Kidney (tissue), 14 donors: Measurements from ENCODE around the gene PABPN1. TPM values are rescaled to one million over a fixed set of nuclear protein-coding genes. Genes with fewer than 3 reads are reported as not detected.

Source experiments
- DNase-seq, 5 donors: peaks; one replicate each; pipeline ENCODE4 v3.0.0-alpha.2; 2013 to 2020
- FAIRE-seq: peaks from 2 replicates; lab custom pipeline; 2012; peaks lifted over from hg19 to GRCh38; lab: Jason Lieb, UNC
- H3K27ac ChIP-seq, 2 donors: one replicate each; pipeline ENCODE4 v1.7.0; 2013; ENCODE audit warnings: low read depth in 2 of 2, low read length in 2 of 2, inconsistent platforms in 1 of 2
- H3K27me3 ChIP-seq: one replicate; pipeline ENCODE4 v1.7.1; 2013; ENCODE audit warnings: low read length, inconsistent platforms; ENCODE audit not compliant: control insufficient read depth, insufficient read depth
- H3K36me3 ChIP-seq, 3 donors: one replicate each; pipeline versions ENCODE4 v1.7.0 to v1.7.1; 2013; ENCODE audit warnings: low read length in 3 of 3, control low read depth in 1 of 3, inconsistent platforms in 1 of 3; ENCODE audit not compliant: insufficient read depth in 3 of 3, control insufficient read depth in 2 of 3
- H3K4me1 ChIP-seq, 3 donors: one replicate each; pipeline versions ENCODE4 v1.7.0 to v1.7.1; 2013; ENCODE audit warnings: low read length in 3 of 3, inconsistent platforms in 1 of 3, low read depth in 1 of 3; ENCODE audit not compliant: control insufficient read depth in 2 of 3, insufficient read depth in 2 of 3
- H3K4me3 ChIP-seq, 3 donors: one replicate each; pipeline versions ENCODE4 v1.7.0 to v1.8.1; 2013; ENCODE audit warnings: low read length in 3 of 3, control low read depth in 1 of 3, inconsistent platforms in 1 of 3
- H3K9ac ChIP-seq, 3 donors: one replicate each; pipeline versions ENCODE4 v1.7.0 to v1.7.1; 2013; ENCODE audit warnings: low read length in 3 of 3, control low read depth in 1 of 3, inconsistent platforms in 1 of 3
- H3K9me3 ChIP-seq, 3 donors: one replicate each; pipeline versions ENCODE4 v1.7.0 to v1.7.1; 2013; ENCODE audit warnings: low read length in 3 of 3, control low read depth in 1 of 3, inconsistent platforms in 1 of 3; ENCODE audit not compliant: control insufficient read depth in 2 of 3, insufficient read depth in 1 of 3
- intact Hi-C: fragments of 100-400 bp; cut with DNase I; formaldehyde crosslinking; loops from one replicate; pipeline ENCODE4 v1.11.1; 2022
- polyA plus RNA-seq: library from polyadenylated mRNA; stranded (reverse); fragments of 350-450 nt; fragmentation: Illumina TruSeq; extraction: RNeasy Lipid Tissue Mini Kit (QIAGEN cat#74804); gene quantifications from one replicate; pipeline ENCODE4 v1.2.3, GENCODE V29; 2014; ENCODE audit warnings: low read depth, low replicate concordance; ENCODE audit not compliant: insufficient read depth
- total RNA-seq: library from RNA; stranded (reverse); fragmentation: NEBNext Ultra II Directional; extraction: Animal tissue kit (Norgen Biotek cat#: 25700); gene quantifications from one replicate; pipeline ENCODE4 v1.2.1, GENCODE V29; 2021
- TF ChIP-seq, protein P1 (sequence below): IDR thresholded peaks from 3 replicates; pipeline ENCODE4 v1.5.1; 2012; ENCODE audit warnings: mild to moderate bottlenecking, moderate library complexity, borderline replicate concordance; ENCODE audit not compliant: insufficient read depth; ENCODE audit errors: extremely low read depth
- donor health status: control.
- donor health status: control.
- donor health status: control.
- donor health status: control.
- donor health status: control.
- donor health status: DM: yes; HTN: yes; CAD: no.
- donor health status: Normal renal cell carcinoma (clear cell type).

Gene PABPN1
- total and polyA plus RNA-seq, 2 donors from 2014 or later, result 140 to 145 TPM

- Histone ChIP-seq H3K27me3 (no peaks in the 10 kb centered on the region), H3K4me3 (peak overlapping the region; percentile 81 to 89 (median 87)), H3K9ac (peak overlapping the region in 2 of 3 donors; percentile 91 to 98), H3K4me1 (peaks cover 0 to 26% (median 20%) of the 10 kb centered on the region in 3 donors), H3K36me3 (peaks cover 2 to 32% (median 16%) of the 10 kb centered on the region in 3 donors), H3K9me3 (no peaks in the 10 kb centered on the region), H3K27ac (peak overlapping the region; percentile 88 to 91)
- FAIRE-seq (no peak), DNase-seq (peak in 1 of 5 donors; percentile 55)
- TF ChIP-seq, protein P1, sequence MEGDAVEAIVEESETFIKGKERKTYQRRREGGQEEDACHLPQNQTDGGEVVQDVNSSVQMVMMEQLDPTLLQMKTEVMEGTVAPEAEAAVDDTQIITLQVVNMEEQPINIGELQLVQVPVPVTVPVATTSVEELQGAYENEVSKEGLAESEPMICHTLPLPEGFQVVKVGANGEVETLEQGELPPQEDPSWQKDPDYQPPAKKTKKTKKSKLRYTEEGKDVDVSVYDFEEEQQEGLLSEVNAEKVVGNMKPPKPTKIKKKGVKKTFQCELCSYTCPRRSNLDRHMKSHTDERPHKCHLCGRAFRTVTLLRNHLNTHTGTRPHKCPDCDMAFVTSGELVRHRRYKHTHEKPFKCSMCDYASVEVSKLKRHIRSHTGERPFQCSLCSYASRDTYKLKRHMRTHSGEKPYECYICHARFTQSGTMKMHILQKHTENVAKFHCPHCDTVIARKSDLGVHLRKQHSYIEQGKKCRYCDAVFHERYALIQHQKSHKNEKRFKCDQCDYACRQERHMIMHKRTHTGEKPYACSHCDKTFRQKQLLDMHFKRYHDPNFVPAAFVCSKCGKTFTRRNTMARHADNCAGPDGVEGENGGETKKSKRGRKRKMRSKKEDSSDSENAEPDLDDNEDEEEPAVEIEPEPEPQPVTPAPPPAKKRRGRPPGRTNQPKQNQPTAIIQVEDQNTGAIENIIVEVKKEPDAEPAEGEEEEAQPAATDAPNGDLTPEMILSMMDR, result no peak
- intact Hi-C loops, result no loop called here
Measured at GRCh38 chr14:23307687-23308644, 13.3 kb upstream of the PABPN1 start.

DNA sequence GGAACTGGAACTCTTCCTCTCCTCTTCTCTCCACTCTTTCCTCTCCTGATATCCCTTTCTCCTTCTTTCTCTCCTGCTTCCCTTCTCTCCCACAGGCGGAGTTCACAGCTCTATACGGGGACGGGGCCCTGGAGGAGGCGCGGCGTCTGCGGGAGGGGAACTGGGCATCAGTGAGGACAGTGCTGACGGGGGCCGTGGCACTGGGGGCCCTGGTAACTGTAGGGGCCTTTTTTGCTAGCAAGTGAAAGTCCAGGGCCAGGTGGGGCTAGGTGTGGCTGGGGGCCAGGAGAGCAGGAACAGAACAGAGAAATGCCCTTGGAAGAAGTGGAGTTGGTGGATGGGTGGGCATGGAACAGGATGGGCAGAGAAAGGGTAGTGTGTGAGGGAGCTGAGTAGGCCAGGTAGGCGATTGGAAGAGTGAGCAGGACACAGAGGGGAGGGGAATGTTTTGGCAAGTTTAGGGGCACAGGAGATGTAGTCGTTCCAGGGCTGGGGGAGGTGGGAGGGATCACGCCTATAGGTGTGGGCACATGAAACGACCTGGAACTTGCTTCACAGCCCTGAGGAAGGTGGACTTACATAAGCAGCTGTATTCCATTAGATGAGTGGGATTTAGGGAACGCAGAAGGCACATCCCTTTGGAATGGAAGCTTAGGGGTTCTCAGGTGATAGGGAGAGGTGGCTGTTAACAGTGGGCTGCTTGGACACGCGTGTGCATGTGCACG is 12.4 kb upstream of the PABPN1 start:
- FAIRE-seq, result no peak
- DNase-seq, result no peak
- no peak overlapping the region for H3K9ac ChIP-seq
- intact Hi-C loops, result no loop called here
- peaks cover 2 to 32% (median 16%) of the 10 kb centered on the region in 3 donors for H3K36me3 ChIP-seq
- no peak overlapping the region for H3K27ac ChIP-seq
- H3K27me3 ChIP-seq, result no peaks in the 10 kb centered on the region
- TF ChIP-seq, protein P1, result no peak
- H3K9me3 ChIP-seq, result no peaks in the 10 kb centered on the region
- H3K4me3 ChIP-seq, result no peak overlapping the region
- H3K4me1 ChIP-seq, result peaks cover 0 to 26% (median 20%) of the 10 kb centered on the region in 3 donors

DNA sequence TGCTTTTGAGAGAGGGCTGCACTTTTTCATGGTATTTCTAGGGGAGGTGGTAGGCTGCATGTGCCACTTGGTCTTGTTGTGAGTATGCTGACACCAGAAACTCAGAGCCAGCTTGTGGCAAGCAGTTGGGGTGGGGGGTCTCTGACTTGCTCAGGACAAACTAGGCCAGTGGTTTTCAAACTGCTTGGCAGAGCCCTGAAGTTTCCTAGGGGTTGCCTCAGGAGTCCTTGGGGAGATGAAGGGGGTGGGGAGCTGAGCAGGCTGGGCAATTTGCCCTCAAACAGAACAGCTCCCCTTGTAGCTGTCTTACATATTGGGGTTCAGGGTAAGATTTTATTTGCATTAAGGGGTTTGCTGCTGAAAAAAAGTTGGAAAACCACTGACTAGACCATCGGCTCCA is 10.7 kb upstream of the PABPN1 start:
- Histone ChIP-seq H3K27ac (no peak overlapping the region), H3K4me3 (no peak overlapping the region), H3K9ac (no peak overlapping the region), H3K4me1 (peaks cover 0 to 26% (median 20%) of the 10 kb centered on the region in 3 donors), H3K27me3 (no peaks in the 10 kb centered on the region), H3K9me3 (no peaks in the 10 kb centered on the region), H3K36me3 (peaks cover 2 to 32% (median 16%) of the 10 kb centered on the region in 3 donors)
- TF ChIP-seq, protein P1, result no peak
- DNase-seq (no peak), FAIRE-seq (no peak)
- intact Hi-C loops, result no loop called here
